Measurements from ENCODE around the gene KRT8.

GRCh38 chr12:52910248-52910883, 5.5 kb upstream of the KRT8 start:
- TF ChIP-seq CTCF (IDR thresholded peaks at IDR 0.05; ENCODE audit: insufficient read depth, low read depth, low read length) (no peak), EZH2 (IDR thresholded peaks at IDR 0.05; ENCODE audit: insufficient read depth, low read length) (no peak)
